GM19372 (cell line): ENCODE results near the gene NKAPL.
A peak's percentile ranks its signal among the peaks of the same experiment; 100 is the strongest.

ENCODE experiments used
- ATAC-seq: cut with Tn5 transposase; IDR thresholded peaks from one replicate; pipeline ENCODE4 v1.9.1; 2021; ENCODE audit warnings: mild to moderate bottlenecking, low read depth, moderate library complexity; ENCODE audit not compliant: unreplicated experiment

The NKAPL gene

DNA sequence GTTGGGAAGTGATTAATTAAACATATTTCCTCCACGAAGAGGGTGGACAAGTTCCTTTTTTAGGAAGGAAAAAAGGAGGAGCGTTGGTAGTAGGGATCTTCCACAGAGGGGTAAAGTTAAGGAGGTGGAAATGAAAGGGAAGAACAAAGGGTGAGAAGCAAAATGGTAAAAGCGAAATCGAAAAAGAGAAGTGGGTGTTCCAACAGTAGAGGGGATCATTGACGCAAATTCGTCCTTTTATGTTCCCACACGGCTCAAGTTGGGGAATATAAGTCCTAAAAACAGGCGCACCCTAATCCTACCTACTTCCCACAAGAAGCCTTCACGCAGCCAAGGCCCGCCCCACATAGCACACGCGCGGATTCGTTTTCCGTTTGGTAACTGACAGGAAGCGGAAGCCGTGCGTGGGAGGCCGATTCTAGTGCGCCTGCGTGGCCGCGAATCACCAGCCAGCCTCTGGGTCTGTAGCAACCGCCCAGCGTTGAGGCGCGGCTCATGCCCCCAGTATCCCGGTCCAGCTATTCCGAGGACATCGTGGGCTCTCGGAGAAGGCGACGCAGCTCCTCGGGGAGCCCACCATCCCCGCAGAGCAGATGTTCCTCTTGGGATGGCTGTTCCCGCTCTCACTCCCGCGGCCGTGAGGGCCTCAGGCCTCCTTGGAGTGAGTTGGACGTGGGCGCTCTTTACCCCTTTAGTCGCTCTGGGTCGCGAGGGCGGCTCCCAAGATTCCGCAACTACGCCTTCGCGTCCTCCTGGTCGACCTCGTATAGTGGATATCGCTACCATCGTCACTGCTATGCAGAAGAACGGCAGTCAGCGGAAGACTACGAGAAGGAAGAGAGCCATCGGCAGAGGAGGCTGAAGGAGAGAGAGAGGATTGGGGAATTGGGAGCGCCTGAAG lies at the start of gene NKAPL:
NKAPL (plus strand) TSS at position 421 of the 901 bp plus-strand sequence; CDS start at position 496, 75 bp downstream.
- ATAC-seq = no peak

GRCh38 chr6:28209753-28210535 lies 49.2 kb upstream of the NKAPL start:
- no peak for ATAC-seq

DNA sequence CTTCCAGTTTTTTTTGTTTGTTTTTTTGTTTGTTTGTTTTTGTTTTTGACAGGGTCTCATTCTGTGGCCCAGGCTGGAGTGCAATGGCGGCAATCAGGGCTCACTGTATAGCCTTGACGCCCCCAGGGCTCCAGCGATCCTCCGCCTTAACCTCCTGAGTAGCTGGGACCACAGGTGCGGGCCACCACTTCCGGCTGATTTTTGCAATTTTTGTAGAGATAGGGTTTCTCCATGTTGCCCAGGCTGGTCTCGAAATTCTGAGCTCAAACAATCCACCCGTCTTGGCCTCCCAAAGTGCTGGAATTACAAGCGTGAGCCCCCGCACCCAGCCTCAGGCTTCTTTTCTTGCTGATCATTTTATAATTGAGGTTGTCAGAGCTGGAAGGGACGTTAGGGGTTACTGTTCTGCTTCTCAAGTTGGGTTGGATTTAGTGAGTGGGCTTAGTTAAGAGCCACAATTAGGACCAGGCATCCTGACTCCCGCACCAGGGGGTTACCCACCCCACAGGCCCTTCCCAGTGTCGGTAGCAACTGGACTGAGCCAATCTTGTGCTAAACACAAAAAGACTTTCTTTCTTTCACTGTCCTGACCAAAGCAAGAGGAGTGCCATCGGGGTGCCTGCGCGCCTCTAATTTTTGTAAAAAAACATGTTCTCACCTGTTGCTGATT lies 47.1 kb upstream of the NKAPL start:
- peak; percentile 24 for ATAC-seq

DNA sequence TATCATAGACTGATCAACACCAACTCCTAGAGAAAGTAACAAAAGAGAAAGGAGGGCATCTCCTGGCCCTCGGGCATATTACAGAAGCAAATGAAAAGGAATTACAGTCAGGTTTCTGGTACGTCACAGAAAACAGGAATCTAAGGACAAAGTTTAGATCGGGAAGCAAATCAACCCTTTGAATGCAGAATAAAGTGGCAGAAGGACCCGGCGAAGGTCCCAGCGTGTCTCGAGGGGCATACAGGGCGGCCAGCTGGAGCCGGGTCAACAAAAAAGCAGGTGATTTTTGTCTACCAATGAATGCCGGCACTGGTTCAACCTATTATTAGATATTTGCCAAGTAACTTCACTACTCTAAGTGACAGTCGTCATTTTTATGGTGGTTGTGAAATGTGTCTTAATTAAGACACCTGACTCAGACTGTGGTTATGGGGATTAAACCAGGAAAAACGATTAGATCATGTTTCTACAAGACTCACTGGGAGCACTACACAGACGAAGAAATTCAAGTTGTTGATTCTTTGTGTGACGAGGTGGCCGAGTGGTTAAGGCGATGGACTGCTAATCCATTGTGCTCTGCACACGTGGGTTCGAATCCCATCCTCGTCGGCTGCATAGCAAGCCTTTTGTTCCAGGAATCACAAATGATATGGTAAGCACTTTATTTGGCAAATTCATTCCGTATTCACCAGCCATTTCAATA lies 46.4 kb upstream of the NKAPL start:
- peak; percentile 48 for ATAC-seq

DNA sequence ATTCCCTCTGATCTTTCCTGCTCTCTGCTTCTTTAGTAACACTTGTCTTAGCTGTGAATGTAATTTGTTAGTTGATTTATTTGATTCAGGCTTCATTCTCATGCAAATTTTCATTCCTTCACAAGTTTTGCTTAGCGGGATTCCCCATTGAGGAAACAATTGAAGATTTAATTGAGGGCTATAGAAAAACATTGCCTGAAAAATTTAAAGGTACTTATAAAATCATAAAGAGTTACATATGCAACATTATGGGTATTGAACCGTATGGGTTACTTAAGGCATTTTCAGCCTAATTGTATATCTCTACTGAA lies 45.9 kb upstream of the NKAPL start:
- no peak for ATAC-seq

DNA sequence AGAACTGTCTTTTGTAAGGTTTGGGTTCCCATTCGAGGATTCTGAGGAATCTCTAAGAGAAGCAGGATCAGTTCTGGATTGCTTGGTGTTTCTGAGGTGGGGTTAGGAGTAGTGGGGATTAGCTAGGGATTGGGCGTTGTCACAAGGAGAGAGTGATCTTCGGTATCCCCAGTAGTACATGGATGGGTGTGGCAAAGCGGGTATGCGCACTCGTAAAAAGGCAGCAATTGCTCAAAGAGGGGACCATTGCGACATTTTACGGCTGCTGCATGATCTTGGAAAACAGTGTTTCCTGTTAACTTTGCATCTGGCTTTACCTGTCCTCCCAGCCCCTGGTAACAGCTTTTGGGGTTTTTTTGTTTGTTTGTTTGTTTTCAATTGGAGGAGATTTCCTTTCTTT lies 43.7 kb upstream of the NKAPL start:
- no peak for ATAC-seq

DNA sequence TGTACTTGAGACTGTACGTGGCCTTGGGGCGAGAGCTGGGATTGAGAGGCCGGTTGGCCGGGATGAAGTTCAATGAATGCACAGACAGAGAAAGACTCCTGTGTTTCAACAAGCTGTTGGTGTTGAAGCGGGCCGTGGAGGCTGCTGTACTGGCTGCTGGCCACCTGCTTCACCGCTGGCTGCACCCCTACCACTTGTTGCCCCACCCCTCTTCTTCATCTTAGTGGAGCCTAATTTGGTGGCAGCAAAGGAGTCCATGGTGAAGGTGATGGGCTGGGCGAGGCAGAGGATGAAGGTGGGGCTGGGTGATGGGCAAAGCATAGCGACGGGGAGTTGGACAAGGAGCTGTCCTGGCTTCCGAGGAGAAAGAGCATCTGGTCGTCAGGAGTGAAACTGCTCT lies 41.2 kb upstream of the NKAPL start:
- ATAC-seq = no peak

DNA sequence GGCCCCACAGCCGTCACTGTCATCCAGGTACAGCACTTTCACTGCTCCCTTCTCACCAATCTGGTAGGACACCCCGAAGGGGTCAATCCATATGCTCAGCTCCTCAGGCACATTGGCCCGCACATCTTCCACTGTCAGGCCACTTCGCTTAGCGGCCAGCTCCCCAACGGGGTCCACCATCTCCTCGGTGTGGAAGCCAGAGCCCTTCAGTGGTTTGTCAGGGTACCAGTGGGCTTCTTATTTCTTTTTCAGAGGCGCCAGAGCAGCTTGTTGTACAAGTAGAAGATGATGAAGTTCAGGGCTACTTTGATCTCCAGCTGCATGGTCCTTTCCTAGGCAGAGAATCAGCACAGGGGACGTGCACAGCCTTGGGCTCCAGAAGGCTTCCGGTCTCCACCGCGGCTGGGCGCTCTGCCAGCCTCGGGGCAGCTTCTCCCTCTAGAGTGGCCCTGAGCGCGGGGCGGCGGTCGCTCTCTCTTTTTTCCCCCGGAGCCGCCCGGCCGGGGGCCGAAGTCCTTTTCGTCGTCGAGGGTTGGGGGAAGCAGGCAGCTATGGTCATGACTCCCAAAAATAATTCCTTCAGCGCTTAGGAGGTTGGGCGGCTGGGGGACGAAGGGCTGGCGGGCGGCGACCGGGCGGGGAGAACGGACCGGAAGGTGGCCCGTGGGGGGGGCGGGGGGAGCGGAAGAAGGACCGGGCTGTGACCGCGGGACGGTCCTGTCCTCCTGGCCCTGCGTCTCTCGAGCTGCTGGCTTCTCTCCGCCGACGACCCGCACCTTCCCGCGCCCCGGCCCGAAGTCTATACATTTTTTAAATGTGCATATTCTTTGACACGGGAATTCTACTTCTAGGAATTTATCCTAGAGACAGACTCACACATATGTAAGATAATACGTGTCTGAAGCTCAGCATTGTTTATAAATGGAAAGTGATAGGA lies 40.5 kb upstream of the NKAPL start:
- ATAC-seq = peak; percentile 69

- no peak for ATAC-seq
These were observed 38.6 kb upstream of the NKAPL start for GRCh38 chr6:28220257-28221133.

GRCh38 chr6:28224131-28225055 lies 34.7 kb upstream of the NKAPL start:
- ATAC-seq = no peak

DNA sequence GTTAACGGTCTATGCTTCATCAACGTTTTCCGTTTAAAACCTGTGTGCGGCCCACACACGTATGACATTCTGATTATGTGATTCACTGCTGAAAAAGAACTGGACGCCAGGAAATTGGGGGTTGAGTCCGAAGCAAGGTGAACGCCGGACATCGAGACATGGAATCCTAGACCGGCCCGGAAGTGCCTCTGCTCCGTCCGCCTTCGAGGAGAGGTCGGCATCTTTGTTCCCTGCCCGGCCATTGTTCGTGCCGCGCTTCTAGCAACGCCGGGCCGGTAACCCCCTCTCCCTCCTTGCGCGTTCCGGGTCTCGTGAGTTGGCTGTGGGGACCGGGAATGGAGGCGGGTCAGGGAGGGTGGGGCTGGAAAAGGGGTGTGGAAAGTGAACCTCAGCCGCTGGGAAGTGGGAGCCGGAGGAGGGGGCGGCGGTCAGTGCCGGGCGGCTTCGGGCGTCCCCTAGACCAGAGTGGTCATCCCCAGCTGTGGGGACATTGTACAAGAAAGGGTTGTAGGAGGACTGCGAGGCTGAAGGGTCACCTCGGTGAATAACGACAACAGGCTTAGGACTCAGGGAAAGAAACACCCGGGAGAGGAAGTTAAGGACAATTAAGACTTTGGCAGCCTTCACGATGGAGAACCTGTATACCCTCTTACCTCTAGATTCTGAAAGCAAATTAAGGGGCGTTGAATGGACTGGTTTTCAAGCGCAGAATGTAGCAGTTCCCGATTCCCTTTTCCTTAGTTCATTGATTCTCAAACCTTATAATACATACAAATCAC lies 33.9 kb upstream of the NKAPL start, which contains the start of gene ZSCAN9:
ZSCAN9 (plus strand) TSS at position 220 of the 779 bp plus-strand sequence. CDS start 1,810 bp downstream, outside the sequence.
- ATAC-seq = peak; percentile 91

GRCh38 chr6:28226460-28226859 lies 32.6 kb upstream of the NKAPL start:
- no peak for ATAC-seq

DNA sequence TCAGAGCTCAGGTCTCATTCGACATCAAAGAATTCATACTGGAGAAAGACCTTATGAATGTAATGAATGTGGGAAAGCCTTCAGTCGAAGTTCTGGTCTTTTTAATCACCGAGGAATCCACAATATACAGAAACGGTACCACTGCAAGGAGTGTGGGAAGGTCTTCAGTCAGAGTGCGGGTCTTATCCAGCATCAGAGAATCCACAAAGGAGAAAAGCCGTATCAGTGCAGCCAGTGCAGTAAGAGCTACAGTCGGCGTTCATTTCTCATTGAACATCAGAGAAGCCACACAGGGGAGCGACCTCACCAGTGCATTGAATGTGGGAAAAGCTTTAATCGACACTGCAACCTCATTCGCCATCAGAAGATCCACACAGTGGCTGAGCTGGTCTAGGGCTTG lies 26.3 kb upstream of the NKAPL start:
- ATAC-seq = no peak

- no peak for ATAC-seq
These were observed 23.1 kb upstream of the NKAPL start for GRCh38 chr6:28235912-28236452.

DNA sequence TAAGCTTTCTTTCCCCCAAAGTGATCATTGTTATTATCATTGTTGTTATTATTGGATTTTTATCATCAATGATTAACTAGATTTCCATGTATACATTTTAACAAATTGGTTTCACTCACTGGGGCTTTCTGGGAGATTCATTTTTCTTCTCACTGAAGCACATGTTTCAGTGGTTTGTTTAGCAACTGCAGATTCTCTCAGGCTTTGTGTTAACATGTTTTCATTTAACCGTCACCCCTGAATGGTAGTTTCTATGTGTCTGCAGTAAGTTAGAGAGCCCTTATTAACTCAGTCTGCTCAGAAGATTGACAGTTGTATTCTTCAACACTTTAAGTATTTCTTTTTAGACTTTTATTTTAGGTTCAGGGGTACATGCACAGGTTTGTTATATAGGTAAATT lies 19.5 kb upstream of the NKAPL start:
- no peak for ATAC-seq

DNA sequence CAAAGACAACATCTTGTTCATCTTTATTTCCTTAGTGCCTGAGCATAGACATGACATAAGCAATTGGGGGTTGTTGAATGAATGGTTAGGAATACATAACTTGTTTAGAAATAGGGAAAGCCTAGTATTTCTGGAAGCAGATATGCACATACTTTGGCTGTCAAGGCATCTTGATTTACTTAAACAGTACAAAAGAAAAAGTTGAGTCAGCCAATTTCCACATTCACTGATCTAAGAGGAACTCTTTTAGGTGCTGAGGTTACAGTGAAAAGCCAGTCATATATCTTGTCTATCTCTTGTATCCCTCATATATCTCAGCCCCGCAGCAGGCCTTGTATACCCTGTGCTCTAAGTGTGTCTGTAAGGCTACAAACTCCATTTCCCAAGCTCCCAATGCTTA lies 18.6 kb upstream of the NKAPL start:
- no peak for ATAC-seq
